HFF-Myc (cell line): Measurements from ENCODE around the gene TEX12.

Source experiments
- DNase-seq: peaks from one replicate; pipeline ENCODE4 v3.0.0-alpha.2; 2011; ENCODE audit warnings: low read depth; ENCODE audit errors: extremely low read depth
- H3K4me3 ChIP-seq: replicated peaks from 2 replicates; pipeline ENCODE4 v1.5.1; 2011; ENCODE audit warnings: low read depth, mild to moderate bottlenecking, control low read depth, low read length
- TF ChIP-seq, protein P1 (sequence below): IDR thresholded peaks from 2 replicates; pipeline ENCODE4 v1.5.1; 2012; ENCODE audit warnings: mild to moderate bottlenecking, low read depth, low read length, control low read depth; ENCODE audit errors: missing control alignments

The TEX12 gene, protein sequence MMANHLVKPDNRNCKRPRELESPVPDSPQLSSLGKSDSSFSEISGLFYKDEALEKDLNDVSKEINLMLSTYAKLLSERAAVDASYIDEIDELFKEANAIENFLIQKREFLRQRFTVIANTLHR

DNA sequence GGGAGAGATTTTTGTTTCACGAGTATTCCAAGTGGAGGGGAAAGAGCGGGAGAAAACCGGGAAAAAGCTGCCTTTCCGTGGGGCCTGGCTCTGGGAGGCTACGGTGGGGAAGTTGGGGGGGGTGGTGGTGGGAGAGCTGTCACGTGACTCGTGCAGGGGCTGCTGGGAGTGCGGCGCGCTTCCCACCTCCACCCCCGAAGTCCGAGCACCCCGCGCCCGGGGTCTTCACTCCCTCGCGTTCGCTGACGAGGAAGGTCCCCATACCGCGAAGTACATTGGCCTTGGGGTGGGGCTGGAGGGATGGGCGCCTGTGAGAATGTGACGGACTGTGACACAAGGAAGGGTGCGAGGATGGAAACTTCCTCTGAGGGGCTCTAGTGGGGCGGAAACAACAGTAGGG, at the start of gene TEX12:
Gene TEX12 (plus strand): TSS at position 228 of the 400 bp plus-strand sequence. CDS start 1,897 bp downstream, outside the sequence.
- TF ChIP-seq, protein P1, sequence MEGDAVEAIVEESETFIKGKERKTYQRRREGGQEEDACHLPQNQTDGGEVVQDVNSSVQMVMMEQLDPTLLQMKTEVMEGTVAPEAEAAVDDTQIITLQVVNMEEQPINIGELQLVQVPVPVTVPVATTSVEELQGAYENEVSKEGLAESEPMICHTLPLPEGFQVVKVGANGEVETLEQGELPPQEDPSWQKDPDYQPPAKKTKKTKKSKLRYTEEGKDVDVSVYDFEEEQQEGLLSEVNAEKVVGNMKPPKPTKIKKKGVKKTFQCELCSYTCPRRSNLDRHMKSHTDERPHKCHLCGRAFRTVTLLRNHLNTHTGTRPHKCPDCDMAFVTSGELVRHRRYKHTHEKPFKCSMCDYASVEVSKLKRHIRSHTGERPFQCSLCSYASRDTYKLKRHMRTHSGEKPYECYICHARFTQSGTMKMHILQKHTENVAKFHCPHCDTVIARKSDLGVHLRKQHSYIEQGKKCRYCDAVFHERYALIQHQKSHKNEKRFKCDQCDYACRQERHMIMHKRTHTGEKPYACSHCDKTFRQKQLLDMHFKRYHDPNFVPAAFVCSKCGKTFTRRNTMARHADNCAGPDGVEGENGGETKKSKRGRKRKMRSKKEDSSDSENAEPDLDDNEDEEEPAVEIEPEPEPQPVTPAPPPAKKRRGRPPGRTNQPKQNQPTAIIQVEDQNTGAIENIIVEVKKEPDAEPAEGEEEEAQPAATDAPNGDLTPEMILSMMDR, result no peak
- DNase-seq, result no peak
- H3K4me3 ChIP-seq, result no peak within 1 kb of the TSS

DNA sequence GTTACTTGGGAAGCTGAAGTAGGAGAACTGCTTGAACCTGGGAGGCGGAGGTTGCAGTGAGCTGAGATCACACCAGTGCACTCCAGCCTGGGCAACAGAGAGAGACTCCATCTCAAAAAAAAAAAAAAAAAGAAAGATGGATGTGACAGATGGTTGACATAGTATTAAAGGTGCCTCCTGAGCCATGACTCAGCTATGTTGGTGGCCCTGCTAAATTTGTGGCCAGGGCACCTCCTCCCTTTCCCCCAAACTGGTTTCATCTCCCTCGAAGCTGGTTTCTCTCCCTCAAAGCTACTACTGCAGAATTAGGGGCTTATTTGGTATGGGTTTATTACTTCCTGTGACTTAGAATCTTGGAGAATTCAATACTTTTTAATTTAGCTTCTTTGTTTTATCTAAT, 49.0 kb upstream of the TEX12 start:
- TF ChIP-seq, protein P1, result no peak
- no peak for DNase-seq
- H3K4me3 ChIP-seq, result no peak overlapping the region

DNA sequence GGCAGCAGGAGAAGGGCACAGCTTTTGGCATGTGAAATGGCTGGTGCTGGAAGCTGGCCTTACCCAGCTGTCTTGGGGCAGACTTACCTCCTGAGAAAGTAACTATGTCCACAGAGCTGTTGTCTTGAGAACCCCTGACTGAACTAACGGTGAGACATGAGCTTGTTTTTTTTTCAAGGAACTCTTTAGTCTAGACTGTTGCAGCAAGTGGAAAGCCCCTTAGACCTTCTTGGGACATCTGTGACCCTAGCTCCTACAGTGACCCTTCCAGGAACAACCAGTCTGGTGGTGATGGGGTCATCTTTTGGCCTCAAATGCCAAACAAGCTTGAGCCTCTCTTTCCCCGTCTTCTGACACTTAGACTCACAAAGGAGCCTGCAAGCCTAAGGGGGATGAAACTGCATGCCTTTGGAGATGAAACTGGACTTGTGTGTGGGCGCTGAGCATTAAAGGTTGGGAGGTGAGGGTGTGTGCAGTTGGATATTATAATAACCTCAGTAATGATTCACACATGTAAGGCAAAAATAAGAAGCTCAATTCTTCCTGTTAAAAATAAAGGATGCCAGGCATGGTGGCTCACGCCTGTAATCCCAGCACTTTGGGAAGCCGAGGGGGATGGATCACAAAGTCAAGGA, 45.1 kb upstream of the TEX12 start:
- H3K4me3 ChIP-seq, result no peak overlapping the region
- TF ChIP-seq, protein P1, result no peak

GRCh38 chr11:112123129-112123528, 44.0 kb upstream of the TEX12 start:
- TF ChIP-seq, protein P1, result no peak
- DNase-seq, result no peak
- no peak overlapping the region for H3K4me3 ChIP-seq

More for the DNA sequence above, 45.1 kb upstream of the TEX12 start:
- peak; percentile 27 for DNase-seq

- no peak for DNase-seq
- no peak overlapping the region for H3K4me3 ChIP-seq
- TF ChIP-seq, protein P1, result no peak
Observed at GRCh38 chr11:112127056-112127455, 40.1 kb upstream of the TEX12 start.

DNA sequence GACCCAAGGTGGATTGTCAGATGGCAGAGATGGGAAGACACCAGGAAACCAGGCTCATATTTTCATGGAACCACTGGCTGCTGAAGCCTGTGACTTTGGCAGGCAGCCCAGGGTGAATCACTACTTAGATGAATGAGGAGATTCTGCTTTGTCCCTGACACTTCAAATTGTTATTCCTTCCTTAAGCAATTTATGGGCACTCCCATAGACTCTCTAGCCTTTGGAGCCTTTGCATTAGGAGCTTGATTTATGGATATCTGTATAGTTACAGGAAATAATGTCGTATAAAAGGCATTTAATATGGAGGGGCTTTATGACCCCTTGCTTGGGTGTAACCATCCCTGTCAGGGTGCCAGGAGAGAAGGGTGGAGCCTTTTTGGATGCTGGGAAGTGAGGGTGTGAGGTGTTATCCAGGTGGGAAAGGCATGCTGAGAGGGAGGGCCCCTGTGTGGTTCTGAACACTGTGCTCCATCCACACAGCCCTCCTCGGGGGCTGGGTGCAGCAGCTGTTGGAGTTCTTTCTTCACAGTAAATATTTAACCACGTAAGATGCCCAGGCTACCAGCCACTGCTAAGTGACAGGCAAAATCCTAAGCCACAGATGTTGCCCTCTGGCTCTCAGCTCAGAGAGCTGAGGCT, 38.6 kb upstream of the TEX12 start:
- TF ChIP-seq, protein P1, result no peak
- peak; percentile 87 for DNase-seq
- H3K4me3 ChIP-seq, result no peak overlapping the region

DNA sequence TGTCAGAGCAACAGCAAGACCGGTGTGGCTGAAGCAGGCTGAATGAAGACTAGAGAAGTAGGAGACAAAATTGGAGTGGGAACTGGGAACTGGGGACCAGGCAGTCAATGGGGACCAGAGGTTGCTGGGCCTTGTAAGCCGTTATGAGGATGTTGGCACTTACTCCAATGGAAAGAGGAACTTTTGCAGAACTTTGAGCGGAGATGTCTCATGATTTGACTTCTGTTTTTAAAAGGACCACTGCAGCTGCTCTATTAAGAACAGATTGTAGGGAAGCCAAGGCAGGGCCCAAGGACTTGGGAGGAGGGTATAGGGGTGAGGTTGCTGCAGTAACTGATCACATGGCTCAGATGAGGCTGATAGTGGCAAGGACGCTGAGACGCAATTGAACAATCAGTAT, 37.5 kb upstream of the TEX12 start:
- no peak for DNase-seq
- no peak overlapping the region for H3K4me3 ChIP-seq
- TF ChIP-seq, protein P1, result no peak
